AG04450 (cell line): ENCODE measurements around the gene PRMT5. TPM values are rescaled to one million over a fixed set of nuclear protein-coding genes. Genes with fewer than 3 reads are reported as not detected.

Experiments used
- CTCF ChIA-PET: fragments of 300-600, 350-600 bp; formaldehyde crosslinking; extraction: SDS; loops from one replicate; lab custom pipeline; 2022; ENCODE audit warnings: antibody characterized with exemption, inconsistent platforms; lab: Charles Lee
- POLR2A ChIA-PET: fragments of 350-600 bp; formaldehyde crosslinking; extraction: SDS; loops from one replicate; lab custom pipeline; 2021; ENCODE audit warnings: antibody characterized with exemption, inconsistent platforms; lab: Yijun Ruan, JAX
- DNase-seq: peaks from one replicate; pipeline ENCODE4 v3.0.0-alpha.2; 2011; ENCODE audit warnings: low read depth, low spot score
- H3K27ac ChIP-seq: one replicate; pipeline ENCODE4 v1.5.1; 2012; ENCODE audit warnings: low read depth, low read length, control low read depth
- H3K27me3 ChIP-seq: one replicate; pipeline ENCODE4 v1.6.0; 2012; ENCODE audit warnings: low read length; ENCODE audit not compliant: control insufficient read depth, insufficient read depth
- H3K4me3 ChIP-seq: 2 replicates; pipeline ENCODE4 v1.5.1; 2011; ENCODE audit warnings: mild to moderate bottlenecking, low read depth, low read length, control low read depth
- H3K9me3 ChIP-seq: 2 replicates; pipeline ENCODE4 v1.5.1; 2012; ENCODE audit warnings: low read length; ENCODE audit not compliant: control insufficient read depth, insufficient read depth
- CTCF ChIP-seq: IDR thresholded peaks from 2 replicates; pipeline ENCODE4 v1.5.1; 2011; ENCODE audit warnings: low read depth, low read length, control low read depth, inconsistent platforms
- polyA plus RNA-seq: library from polyadenylated mRNA; depleted of rRNA; stranded (reverse); fragments of >200 nt; gene quantifications from 2 replicates; pipeline ENCODE4 v1.2.3, GENCODE V29; 2011

Gene PRMT5
- polyA plus RNA-seq, 1 experiment = 125 TPM

- CTCF ChIA-PET = interaction anchor here (0.7 kb wide), 1 partner anchor 8 kb away, joined by 5 read pairs; no protein-coding TSS in a partner anchor
- no peaks in the 10 kb centered on the region; the same call in 1 of the 2 replicates for H3K9me3 ChIP-seq
- no peaks in the 10 kb centered on the region for H3K27me3 ChIP-seq
- no peak for TF ChIP-seq CTCF
- H3K4me3 ChIP-seq = no peak overlapping the region
- no peak overlapping the region for H3K27ac ChIP-seq
- POLR2A ChIA-PET = no interaction called here
- no peak for DNase-seq
Measured at GRCh38 chr14:22932146-22932545, 3.0 kb upstream of the PRMT5 start.

- H3K4me3 ChIP-seq = peak overlapping the region; percentile 60
- DNase-seq = no peak
- ChIA-PET CTCF (interaction anchor here (0.6 to 3.1 kb wide), 40 partner anchors 8 to 1669 kb away, joined by 3 to 36 read pairs (median 5); partner anchors contain the start of genes AJUBA, CDH24, DAD1 and HAUS4), POLR2A (interaction anchor here (0.7 to 2.0 kb wide), 14 partner anchors 8 to 165 kb away, joined by 3 to 12 read pairs (median 4); partner anchors contain the start of genes ACIN1, AJUBA, C14orf119 and RBM23)
- no peaks in the 10 kb centered on the region; the same call in 1 of the 2 replicates for H3K9me3 ChIP-seq
- no peaks in the 10 kb centered on the region for H3K27me3 ChIP-seq
- H3K27ac ChIP-seq = peak overlapping the region; percentile 71
- no peak for TF ChIP-seq CTCF
Measured at GRCh38 chr14:22929961-22930364, 787 bp upstream of the PRMT5 start.

GRCh38 chr14:22928237-22929103 lies 706 bp downstream of the PRMT5 start:
- H3K27ac ChIP-seq = peak overlapping the region; percentile 68
- CTCF ChIA-PET = interaction anchor here (1.0 to 3.1 kb wide), 14 partner anchors 10 to 372 kb away, joined by 3 to 36 read pairs (median 8); partner anchors contain the start of genes AJUBA, CDH24, DAD1 and RBM23
- H3K4me3 ChIP-seq = peak overlapping the region; percentile 100
- POLR2A ChIA-PET = interaction anchor here (0.6 to 2.0 kb wide), 9 partner anchors 10 to 129 kb away, joined by 3 to 12 read pairs (median 4); partner anchors contain the start of genes AJUBA, CDH24 and RBM23
- TF ChIP-seq CTCF = no peak
- H3K9me3 ChIP-seq = no peaks in the 10 kb centered on the region; the same call in 1 of the 2 replicates
- DNase-seq = no peak
- no peaks in the 10 kb centered on the region for H3K27me3 ChIP-seq

- ChIA-PET POLR2A (no interaction called here), CTCF (interaction anchor here (1.7 kb wide), 1 partner anchor 103 kb away, joined by 4 read pairs; no protein-coding TSS in a partner anchor)
- no peak for DNase-seq
- no peak for TF ChIP-seq CTCF
- no peaks in the 10 kb centered on the region for H3K27me3 ChIP-seq
- peak overlapping the region; percentile 34 for H3K27ac ChIP-seq
- no peaks in the 10 kb centered on the region; the same call in 1 of the 2 replicates for H3K9me3 ChIP-seq
- H3K4me3 ChIP-seq = no peak overlapping the region
Measured at GRCh38 chr14:22926316-22926715, 2.9 kb downstream of the PRMT5 start.

GRCh38 chr14:22925513-22925912 lies 3.7 kb downstream of the PRMT5 start:
- Histone ChIP-seq H3K27me3 (no peaks in the 10 kb centered on the region), H3K4me3 (no peak overlapping the region), H3K9me3 (no peaks in the 10 kb centered on the region; the same call in 1 of the 2 replicates), H3K27ac (no peak overlapping the region)
- POLR2A ChIA-PET = no interaction called here
- DNase-seq = no peak
- TF ChIP-seq CTCF = no peak
- CTCF ChIA-PET = no interaction called here
